HUES6 (cell line): ENCODE data around the gene AUH.
"Not testable (repeated sequence)": the region's sequence is repeated elsewhere in the genome, so short reads cannot be mapped to it uniquely, and the experiment has no call there.

Experiments
- H3K27ac ChIP-seq: 2 replicates; pipeline ENCODE4 v1.7.0; 2013; ENCODE audit warnings: low read depth, mild to moderate bottlenecking, low read length, inconsistent platforms
- H3K27me3 ChIP-seq: 2 replicates; pipeline ENCODE4 v1.6.1; 2013; ENCODE audit warnings: low read length; ENCODE audit not compliant: control insufficient read depth, insufficient read depth
- H3K36me3 ChIP-seq: 2 replicates; pipeline ENCODE4 v1.6.1; 2013; ENCODE audit warnings: low read length; ENCODE audit not compliant: control insufficient read depth, insufficient read depth
- H3K4me1 ChIP-seq: 2 replicates; pipeline ENCODE4 v1.6.1; 2013; ENCODE audit warnings: low read length; ENCODE audit not compliant: control insufficient read depth, insufficient read depth
- H3K4me3 ChIP-seq: 2 replicates; pipeline ENCODE4 v1.5.1; 2013; ENCODE audit warnings: low read depth, low read length
- H3K9ac ChIP-seq: one replicate; pipeline ENCODE4 v1.6.1; 2013; ENCODE audit warnings: mild to moderate bottlenecking, low read length
- H3K9me3 ChIP-seq: 2 replicates; pipeline ENCODE4 v1.6.1; 2013; ENCODE audit warnings: low read depth, low read length; ENCODE audit not compliant: control insufficient read depth, insufficient read depth

AUH gene

GRCh38 chr9:91208419-91208745 is 153.3 kb downstream of the AUH start:
- Histone ChIP-seq H3K4me3 (no peak overlapping the region), H3K27me3 (no peaks in the 10 kb centered on the region), H3K27ac (no peak overlapping the region), H3K9ac (no peak overlapping the region), H3K36me3 (no peaks in the 10 kb centered on the region; the same call in 1 of the 2 replicates), H3K4me1 (no peaks in the 10 kb centered on the region), H3K9me3 (0 out of 2 replicates have a peak, but pooled peaks cover 2% of the 10 kb centered on the region)

DNA sequence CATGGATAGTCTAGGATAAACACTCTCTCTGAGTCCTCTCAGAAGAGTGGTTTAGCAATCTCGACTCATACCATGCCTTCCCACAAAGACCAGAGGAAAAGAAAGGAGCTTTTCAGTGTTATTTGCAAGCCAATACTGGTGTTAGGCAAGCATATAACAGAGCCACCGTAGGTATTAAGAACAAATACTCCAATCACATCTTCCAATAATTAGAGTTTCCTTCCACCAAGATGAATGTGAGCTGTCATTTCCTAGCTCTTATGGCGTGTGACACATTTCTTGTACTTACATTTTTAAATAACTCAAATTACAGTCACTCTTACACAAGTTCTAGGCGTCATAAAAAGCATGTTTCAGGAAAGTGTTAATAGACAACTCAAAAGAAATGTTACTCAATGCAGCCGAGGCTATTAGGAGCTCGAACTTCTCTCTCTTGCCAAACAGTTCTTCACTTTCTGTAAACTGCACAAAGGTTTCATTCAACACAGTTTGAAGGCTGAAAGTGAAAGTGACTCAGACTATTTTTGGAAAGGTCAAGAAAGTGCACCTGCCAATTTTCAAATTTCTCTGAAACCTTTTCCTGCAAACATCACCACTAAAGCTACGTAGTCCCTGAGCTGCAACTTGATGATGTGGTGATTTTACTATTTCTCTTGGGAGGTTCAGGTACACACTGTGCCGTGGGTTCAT is 153.8 kb downstream of the AUH start:
- no peaks in the 10 kb centered on the region for H3K27me3 ChIP-seq
- no peak overlapping the region for H3K27ac ChIP-seq

DNA sequence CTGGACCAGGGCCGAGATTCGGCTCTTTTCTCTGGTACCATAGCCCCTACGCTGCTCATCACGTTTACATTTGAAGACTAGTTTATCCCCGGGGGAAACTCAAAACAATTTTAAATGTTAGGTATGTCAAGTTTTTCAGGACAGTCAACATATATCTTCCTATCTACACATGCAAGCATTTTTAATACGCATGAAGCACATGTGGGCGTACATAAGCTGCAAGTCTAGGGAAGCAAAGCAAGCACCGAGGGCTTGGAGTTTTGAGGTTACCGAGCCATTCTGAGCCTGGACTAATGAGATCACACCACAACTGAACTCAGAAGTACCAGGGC is 154.4 kb downstream of the AUH start:
- Histone ChIP-seq H3K27ac (no peak overlapping the region), H3K9ac (no peak overlapping the region), H3K36me3 (no peaks in the 10 kb centered on the region), H3K9me3 (peaks cover 8% of the 10 kb centered on the region; the same call in 1 of the 2 replicates), H3K4me3 (no peak overlapping the region), H3K4me1 (no peaks in the 10 kb centered on the region), H3K27me3 (no peaks in the 10 kb centered on the region)

More for the DNA sequence above, 153.8 kb downstream of the AUH start:
- peaks cover 3% of the 10 kb centered on the region; the same call in 1 of the 2 replicates for H3K9me3 ChIP-seq
- H3K36me3 ChIP-seq = no peaks in the 10 kb centered on the region; the same call in 1 of the 2 replicates
- no peak overlapping the region for H3K4me3 ChIP-seq
- H3K9ac ChIP-seq = no peak overlapping the region
- H3K4me1 ChIP-seq = no peaks in the 10 kb centered on the region

- no peaks in the 10 kb centered on the region for H3K36me3 ChIP-seq
- peaks cover 12% of the 10 kb centered on the region; the same call in 1 of the 2 replicates for H3K9me3 ChIP-seq
- H3K27ac ChIP-seq = no peak overlapping the region
- no peaks in the 10 kb centered on the region for H3K27me3 ChIP-seq
- no peaks in the 10 kb centered on the region for H3K4me1 ChIP-seq
- no peak overlapping the region for H3K9ac ChIP-seq
- H3K4me3 ChIP-seq = no peak overlapping the region
Observed at GRCh38 chr9:91206806-91207205, 154.9 kb downstream of the AUH start.

GRCh38 chr9:91202736-91203283 is 158.9 kb downstream of the AUH start:
- H3K27me3 ChIP-seq = no peaks in the 10 kb centered on the region
- H3K9me3 ChIP-seq = peaks cover 23% of the 10 kb centered on the region; the same call in 1 of the 2 replicates

GRCh38 chr9:91200692-91201336 is 160.9 kb downstream of the AUH start:
- Histone ChIP-seq H3K9me3 (peaks cover 23% of the 10 kb centered on the region; the same call in 1 of the 2 replicates), H3K9ac (no peak overlapping the region), H3K36me3 (no peaks in the 10 kb centered on the region)

More at GRCh38 chr9:91202736-91203283, 158.9 kb downstream of the AUH start:
- Histone ChIP-seq H3K9ac (no peak overlapping the region), H3K4me3 (no peak overlapping the region), H3K36me3 (no peaks in the 10 kb centered on the region), H3K27ac (no peak overlapping the region), H3K4me1 (peaks cover 9% of the 10 kb centered on the region)

GRCh38 chr9:91199739-91200497 is 161.8 kb downstream of the AUH start:
- Histone ChIP-seq H3K4me1 (peaks cover 12% of the 10 kb centered on the region), H3K27me3 (peaks cover 7% of the 10 kb centered on the region), H3K9ac (no peak overlapping the region), H3K27ac (no peak overlapping the region), H3K4me3 (no peak overlapping the region), H3K36me3 (no peaks in the 10 kb centered on the region), H3K9me3 (peaks cover 23% of the 10 kb centered on the region; the same call in 1 of the 2 replicates)

More at GRCh38 chr9:91200692-91201336, 160.9 kb downstream of the AUH start:
- H3K4me1 ChIP-seq = peaks cover 12% of the 10 kb centered on the region
- H3K27ac ChIP-seq = no peak overlapping the region
- H3K27me3 ChIP-seq = no peaks in the 10 kb centered on the region
- no peak overlapping the region for H3K4me3 ChIP-seq

GRCh38 chr9:91198881-91199280 is 162.8 kb downstream of the AUH start:
- not testable (repeated sequence) for H3K4me3 ChIP-seq, H3K9ac ChIP-seq, H3K36me3 ChIP-seq, H3K27ac ChIP-seq
- H3K4me1 ChIP-seq = peaks cover 15% of the 10 kb centered on the region
- peaks cover 17% of the 10 kb centered on the region for H3K27me3 ChIP-seq
- H3K9me3 ChIP-seq = peaks cover 23% of the 10 kb centered on the region; the same call in 1 of the 2 replicates

DNA sequence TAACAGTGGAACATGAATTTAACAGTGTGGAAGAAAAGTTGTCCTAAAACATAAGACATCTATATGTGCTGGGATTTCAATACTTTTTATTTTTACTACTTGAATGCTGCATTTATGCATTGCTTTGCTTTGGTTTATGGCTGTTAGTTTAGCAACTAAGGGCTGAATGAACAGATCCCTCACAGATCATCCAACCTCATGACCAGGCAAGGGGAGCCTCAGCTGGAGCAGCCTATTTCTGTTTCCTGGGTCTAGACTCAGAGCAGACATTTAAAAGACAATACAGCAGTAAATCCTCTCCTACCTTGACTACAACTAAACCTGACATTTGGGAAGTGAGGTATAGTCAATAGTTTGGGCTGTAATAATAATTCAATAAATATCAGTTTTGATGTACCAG is 163.3 kb downstream of the AUH start:
- no peaks in the 10 kb centered on the region for H3K36me3 ChIP-seq
- no peak overlapping the region for H3K27ac ChIP-seq
- no peak overlapping the region for H3K9ac ChIP-seq
- peaks cover 17% of the 10 kb centered on the region for H3K4me1 ChIP-seq
- peaks cover 23% of the 10 kb centered on the region; the same call in 1 of the 2 replicates for H3K9me3 ChIP-seq
- H3K27me3 ChIP-seq = peaks cover 22% of the 10 kb centered on the region
- H3K4me3 ChIP-seq = no peak overlapping the region

DNA sequence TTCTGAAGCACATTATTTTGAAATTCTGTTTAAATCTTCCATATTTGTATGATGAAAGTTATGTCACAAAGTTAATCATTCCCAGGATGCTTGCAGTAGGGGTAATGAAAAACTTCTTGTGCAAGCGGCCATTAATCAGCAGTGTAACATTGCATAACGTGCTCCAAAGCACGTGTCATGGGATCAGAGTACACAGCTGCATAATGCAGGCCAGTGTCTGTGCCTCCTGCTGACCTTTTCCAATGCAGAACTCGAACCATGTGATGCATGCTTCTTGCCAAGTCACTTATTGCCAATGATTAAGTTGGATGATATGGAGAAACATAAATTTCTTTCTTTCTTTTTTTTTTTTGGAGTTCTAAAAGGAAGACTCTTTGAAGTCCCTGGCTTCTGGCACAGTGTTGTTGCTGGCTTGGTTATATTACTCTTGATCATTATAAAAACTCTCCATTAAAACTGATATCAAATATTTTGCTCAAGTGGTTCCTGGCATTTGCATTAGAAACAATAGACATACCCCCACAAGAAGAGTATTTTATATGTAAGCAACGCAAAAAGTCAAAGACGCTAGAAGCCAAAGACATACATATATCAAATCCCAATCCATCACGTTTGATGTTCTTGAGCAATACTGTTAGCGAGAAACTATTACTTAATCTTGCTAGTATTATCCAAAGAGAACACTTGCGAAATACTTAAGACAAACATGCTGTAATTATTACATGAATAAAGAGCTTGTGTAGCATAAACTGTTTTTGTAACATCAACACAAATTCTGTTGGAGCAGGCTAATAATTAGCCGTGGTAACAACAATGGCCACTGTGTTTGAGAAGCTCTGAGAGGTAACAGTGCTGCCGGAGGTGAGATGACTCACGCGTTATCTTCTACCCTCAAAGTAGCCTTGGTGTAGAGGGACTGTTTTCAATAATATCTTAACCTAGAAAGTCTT is 164.2 kb downstream of the AUH start:
- H3K27ac ChIP-seq = no peak overlapping the region
- H3K9me3 ChIP-seq = peaks cover 18% of the 10 kb centered on the region; the same call in 1 of the 2 replicates
- H3K36me3 ChIP-seq = no peaks in the 10 kb centered on the region
- no peak overlapping the region for H3K4me3 ChIP-seq
- H3K4me1 ChIP-seq = peaks cover 18% of the 10 kb centered on the region
- H3K9ac ChIP-seq = no peak overlapping the region
- peaks cover 25% of the 10 kb centered on the region for H3K27me3 ChIP-seq
